ENCODE results near the gene RBM14.

GRCh38 chr11:66676282-66676919 lies 60.0 kb downstream of the RBM14 start:
- no peak for TF ChIP-seq EZH2 (IDR thresholded peaks at IDR 0.05; ENCODE audit: insufficient read depth, poor library complexity, severe bottlenecking)
- no peak for TF ChIP-seq EZH2phosphoT487 (IDR thresholded peaks at IDR 0.05; ENCODE audit: insufficient read depth, low read depth)
